K562 (cell line): ENCODE data around the gene ZNF862. TPM values are rescaled to one million over a fixed set of nuclear protein-coding genes. Genes with fewer than 3 reads are reported as not detected.

Experiments
- CBX3 ChIP-seq, 2 experiments: IDR thresholded peaks; 1 replicate in 1 of 2; 2 replicates in 1 of 2; pipeline ENCODE4 v1.6.1; 2012; ENCODE audit warnings: inconsistent platforms in 2 of 2, low read length in 2 of 2, borderline replicate concordance in 1 of 2, control low read depth in 1 of 2
- E2F5 ChIP-seq: sonication (generic); formaldehyde crosslinking; IDR thresholded peaks from 2 replicates; pipeline ENCODE4 v1.8.0; 2022; ENCODE audit warnings: mild to moderate bottlenecking, missing genetic modification reagents
- E2F8 ChIP-seq: fragments of 450-650 bp; IDR thresholded peaks from 2 replicates; pipeline ENCODE4 v1.7.1; 2018; ENCODE audit warnings: mild to moderate bottlenecking, low read depth; ENCODE audit not compliant: partially characterized antibody
- ETV1 ChIP-seq: fragments of 450-650 bp; conservative IDR thresholded peaks from 2 replicates; pipeline ENCODE4 v1.6.1; 2016; ENCODE audit warnings: missing genetic modification characterization, control low read depth, low read depth, missing compliant biosample characterization
- EWSR1 ChIP-seq: fragments of 450-650 bp; IDR thresholded peaks from 2 replicates; pipeline ENCODE4 v1.6.1; 2018; ENCODE audit warnings: borderline replicate concordance, mild to moderate bottlenecking, low read depth, moderate library complexity; ENCODE audit not compliant: partially characterized antibody
- HIVEP1 ChIP-seq: fragments of 250-450 bp; sonication (Bioruptor Pico); IDR thresholded peaks from 2 replicates; pipeline ENCODE4 v1.4.0; 2020; ENCODE audit warnings: mild to moderate bottlenecking
- L3MBTL2 ChIP-seq: fragments of 450-650 bp; IDR thresholded peaks from 2 replicates; pipeline ENCODE4 v1.6.1; 2016; ENCODE audit warnings: mild to moderate bottlenecking, moderate library complexity
- MAFF ChIP-seq: IDR thresholded peaks from 2 replicates; pipeline ENCODE4 v1.6.1; 2012; ENCODE audit warnings: low read length, improper control_type of control experiment
- MAFG ChIP-seq: fragments of 450-650 bp; conservative IDR thresholded peaks from 2 replicates; pipeline ENCODE4 v1.6.1; 2016; ENCODE audit warnings: missing genetic modification characterization, missing compliant biosample characterization
- MAFK ChIP-seq: IDR thresholded peaks from 2 replicates; pipeline ENCODE4 v1.6.1; 2011; ENCODE audit warnings: low read length, improper control_type of control experiment
- MXI1 ChIP-seq: IDR thresholded peaks from 2 replicates; pipeline ENCODE4 v1.6.1; 2011; ENCODE audit warnings: low read depth, mild to moderate bottlenecking, improper control_type of control experiment, low read length
- MYBL2 ChIP-seq, 2 experiments: fragments of 450-650 bp in 1 of 2; sonication (generic) in 1 of 2; formaldehyde crosslinking in 1 of 2; IDR thresholded peaks; 2 replicates each; pipeline versions ENCODE4 v1.6.1 to v1.8.1; 2017 to 2022; ENCODE audit warnings: borderline replicate concordance in 1 of 2, inconsistent platforms in 1 of 2, low read depth in 1 of 2, mild to moderate bottlenecking in 1 of 2, missing genetic modification reagents in 1 of 2, moderate library complexity in 1 of 2
- PURB ChIP-seq: sonication (generic); formaldehyde crosslinking; IDR thresholded peaks from 2 replicates; pipeline ENCODE4 v1.9.0; 2021; ENCODE audit warnings: low read depth, mild to moderate bottlenecking, missing genetic modification reagents
- RBM39 ChIP-seq: fragments of 200-400 bp; formaldehyde crosslinking; optimal IDR thresholded peaks from 2 replicates; pipeline ENCODE3; 2018; ENCODE audit warnings: low read depth, low read length
- ZNF197 ChIP-seq: fragments of 200-800 bp; sonication (Bioruptor generic); IDR thresholded peaks from 2 replicates; pipeline ENCODE4 v1.6.1; 2016; ENCODE audit warnings: low read depth, missing genetic modification characterization, missing compliant biosample characterization
- ZNF316 ChIP-seq: fragments of 450-650 bp; IDR thresholded peaks from 2 replicates; pipeline ENCODE4 v1.6.1; 2016
- ZSCAN29 ChIP-seq: fragments of 450-650 bp; IDR thresholded peaks from 2 replicates; pipeline ENCODE4 v1.6.1; 2017
- polyA plus RNA-seq, 8 experiments: library from polyadenylated mRNA; depleted of rRNA in 4 of 8; stranded (reverse) in 5 of 8; unstranded in 3 of 8; fragments of >200 nt; fragmentation: Nextera tagmentation in 2 of 8; fragmentation: Illumina TruSeq in 1 of 8; extraction: Ambion mirVana in 2 of 8; extraction: Trizol in 1 of 8; gene quantifications; 2 replicates each; pipeline versions ENCODE4 v1.2.1 to v1.2.3, GENCODE V29; 2011 to 2014; ENCODE audit warnings: inconsistent platforms in 1 of 8, missing spikeins in 1 of 8
- total RNA-seq, 7 experiments: library from RNA; depleted of rRNA in 6 of 7; stranded (reverse); fragments of >200 nt in 6 of 7; fragmentation: Illumina TruSeq in 2 of 7; extraction: Trizol in 2 of 7; gene quantifications; 2 replicates each; pipeline versions ENCODE4 v1.2.1 to v1.2.3, GENCODE V29; 2011 to 2021; ENCODE audit warnings: low replicate concordance in 1 of 7

Gene ZNF862
- total and polyA plus RNA-seq, 9 of the 15 experiments (the other 6 are each of a cell fraction or from before 2014, with no cell fraction given), result 1.1 to 3.9 (median 2.6) TPM

- TF ChIP-seq ZNF316 (peak; percentile 88), MXI1 (peak; percentile 90; the same call in 1 of the 2 replicates), HIVEP1 (CRISPR knock-in tag) (no peak), E2F8 (no peak), ETV1 (tag) (no peak), MAFK (peak; percentile 53; the same call in 1 of the 2 replicates), ZNF197 (no peak), MAFG (tag) (peak; percentile 63), E2F5 (CRISPR knock-in tag) (no peak), MAFF (peak; percentile 65), MYBL2 (IDR thresholded peaks at IDR 0.05; ENCODE audit: low read depth) (no peak), MYBL2 (CRISPR knock-in tag; IDR thresholded peaks at IDR 0.05; ENCODE audit: borderline replicate concordance) (no peak), L3MBTL2 (peak; percentile 83; the same call in 1 of the 2 replicates), RBM39 (no peak), ZSCAN29 (no peak), CBX3 (IDR thresholded peaks at IDR 0.05; ENCODE audit: borderline replicate concordance in 1 of 2, low read length in 2 of 2) (peak in 1 of 2 experiments; percentile 52; a peak in 1 of 3 replicates), PURB (CRISPR knock-in tag) (no peak), EWSR1 (no peak)
Measured at GRCh38 chr7:149837564-149838223, 481 bp upstream of the ZNF862 start (continued).
